Hematopoietic multipotent progenitor cell treated with erythropoietin and hydrocortisone succinate and interleukin-3 and kit ligand, for 8 days (in vitro differentiated cells): Measurements from ENCODE around the gene RFX8.
"Not testable (repeated sequence)": the region's sequence is repeated elsewhere in the genome, so short reads cannot be mapped to it uniquely, and the experiment has no call there.

Experiments used
- DNase-seq: peaks from one replicate; pipeline ENCODE4 v3.0.0-alpha.2; 2015

The RFX8 gene

GRCh38 chr2:101485856-101486255 lies 10.9 kb upstream of the RFX8 start:
- no peak for DNase-seq

- no peak for DNase-seq
Observed at GRCh38 chr2:101480764-101481163, 5.9 kb upstream of the RFX8 start.

GRCh38 chr2:101479810-101480209 lies 4.9 kb upstream of the RFX8 start:
- no peak for DNase-seq

GRCh38 chr2:101479328-101479727 lies 4.4 kb upstream of the RFX8 start:
- no peak for DNase-seq

GRCh38 chr2:101478181-101479001 lies 3.5 kb upstream of the RFX8 start:
- DNase-seq = no peak

- DNase-seq = no peak
Observed at GRCh38 chr2:101477556-101477955, 2.6 kb upstream of the RFX8 start.

- no peak for DNase-seq
Observed at GRCh38 chr2:101476605-101477208, 1.8 kb upstream of the RFX8 start.

- DNase-seq = no peak
Observed at GRCh38 chr2:101473911-101474701, 806 bp downstream of the RFX8 start.

GRCh38 chr2:101473591-101473910 lies 1.4 kb downstream of the RFX8 start:
- DNase-seq = no peak

GRCh38 chr2:101469863-101470262 lies 5.0 kb downstream of the RFX8 start:
- DNase-seq = no peak

- no peak for DNase-seq
Observed at GRCh38 chr2:101467306-101467705, 7.6 kb downstream of the RFX8 start.

GRCh38 chr2:101466426-101466825 lies 8.5 kb downstream of the RFX8 start:
- DNase-seq = no peak

GRCh38 chr2:101464841-101465240 lies 10.1 kb downstream of the RFX8 start:
- DNase-seq = no peak

GRCh38 chr2:101463911-101464641 lies 10.8 kb downstream of the RFX8 start:
- no peak for DNase-seq

- no peak for DNase-seq
Observed at GRCh38 chr2:101463421-101463820, 11.5 kb downstream of the RFX8 start.

GRCh38 chr2:101461381-101461780 lies 13.5 kb downstream of the RFX8 start:
- no peak for DNase-seq

GRCh38 chr2:101454408-101454807 lies 20.5 kb downstream of the RFX8 start:
- not testable (repeated sequence) for DNase-seq

- DNase-seq = no peak
Observed at GRCh38 chr2:101450965-101451364, 23.9 kb downstream of the RFX8 start.

- no peak for DNase-seq
Observed at GRCh38 chr2:101446869-101447268, 28.0 kb downstream of the RFX8 start.

GRCh38 chr2:101442667-101443061 lies 32.2 kb downstream of the RFX8 start:
- no peak for DNase-seq

- DNase-seq = peak; percentile 16
Observed at GRCh38 chr2:101442042-101442666, 32.8 kb downstream of the RFX8 start.

GRCh38 chr2:101440127-101440738 lies 34.7 kb downstream of the RFX8 start:
- peak; percentile 77 for DNase-seq
